Muscle of leg (tissue), 11 donors: ENCODE data around the gene RNU11. TPM values are rescaled to one million over a fixed set of nuclear protein-coding genes. Genes with fewer than 3 reads are reported as not detected.
"Not testable (repeated sequence)": the region's sequence is repeated elsewhere in the genome, so short reads cannot be mapped to it uniquely, and the experiment has no call there.

ENCODE experiments used
- DNase-seq: peaks from one replicate; pipeline ENCODE4 v3.0.0; 2013
- H3K27ac ChIP-seq: one replicate; pipeline ENCODE4 v1.5.1; 2013; ENCODE audit warnings: mild to moderate bottlenecking, low read length, control low read depth
- H3K27me3 ChIP-seq: one replicate; pipeline ENCODE4 v1.6.1; 2013; ENCODE audit warnings: low read length; ENCODE audit not compliant: control insufficient read depth, insufficient read depth
- H3K36me3 ChIP-seq: one replicate; pipeline ENCODE4 v1.6.1; 2013; ENCODE audit warnings: low read length; ENCODE audit not compliant: control insufficient read depth, insufficient read depth
- H3K4me1 ChIP-seq: one replicate; pipeline ENCODE4 v1.6.1; 2013; ENCODE audit warnings: low read length; ENCODE audit not compliant: control insufficient read depth, insufficient read depth
- H3K4me3 ChIP-seq: one replicate; pipeline ENCODE4 v1.5.1; 2013; ENCODE audit warnings: low read length, control low read depth
- H3K9me3 ChIP-seq: replicated peaks from 2 replicates; pipeline ENCODE4 v1.6.1; 2013; ENCODE audit warnings: low read depth, low read length; ENCODE audit not compliant: control insufficient read depth
- WGBS: methylation state at CpG from one replicate; pipeline ENCODE4 v1.1.5; 2013; ENCODE audit warnings: missing lambda C conversion rate; ENCODE audit not compliant: insufficient coverage; 5-methylcytosine and 5-hydroxymethylcytosine counted together
- polyA plus RNA-seq, 8 donors: library from polyadenylated mRNA; unstranded; fragments of 120-200 nt; gene quantifications; one replicate each; pipeline versions ENCODE4 v1.2.1 to v1.2.3, GENCODE V29; 2013; ENCODE audit warnings: inconsistent platforms in 1 of 8, low replicate concordance in 1 of 8; ENCODE audit not compliant: insufficient read length in 8 of 8, insufficient read depth in 1 of 8
- total RNA-seq: library from RNA; stranded (reverse); fragments of 120-200 nt; gene quantifications from one replicate; pipeline ENCODE4 v1.2.4, GENCODE V29; 2013

RNU11 gene
- total and polyA plus RNA-seq, 9 donors = not detected

DNA sequence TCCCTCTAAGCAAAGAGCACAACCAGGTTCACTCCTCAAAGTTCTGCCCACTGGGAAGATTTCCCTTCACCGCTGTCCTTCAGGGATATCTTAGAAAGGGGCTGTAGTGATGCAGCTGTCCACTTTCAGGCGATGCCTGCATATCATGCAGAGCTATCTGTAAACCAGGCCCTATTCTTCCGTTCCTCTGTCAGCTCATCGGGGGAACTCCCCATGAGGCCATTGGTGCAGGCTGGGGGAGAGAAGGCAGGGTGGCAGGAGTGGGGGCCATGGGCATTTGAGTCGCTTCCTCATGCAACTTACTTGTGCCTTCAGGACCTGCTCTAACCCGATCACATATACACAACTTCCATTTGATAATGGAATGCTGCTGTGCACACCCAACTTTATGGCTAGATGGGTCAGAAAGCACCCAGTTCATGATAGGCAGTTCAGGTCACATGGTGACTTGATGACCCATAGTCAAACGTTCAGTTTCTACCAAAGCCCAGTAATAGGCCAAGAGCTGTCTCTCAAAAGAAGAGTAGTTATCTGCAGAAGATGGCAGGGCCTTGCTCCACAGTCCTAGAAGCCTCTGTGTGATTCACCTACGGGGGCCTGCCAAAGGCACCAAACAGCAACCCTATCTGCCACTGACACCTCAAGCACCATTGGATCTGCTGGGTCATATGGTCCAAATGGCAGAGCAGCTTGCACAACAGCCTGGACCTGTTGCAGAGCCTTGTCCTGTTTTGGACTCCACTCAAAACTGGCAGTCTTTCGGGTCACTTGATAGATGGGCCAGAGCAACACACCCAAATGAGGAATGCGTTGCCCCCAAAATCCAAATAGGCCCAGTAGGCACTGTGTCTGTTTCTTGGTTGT is 7.3 kb downstream of the RNU11 start:
- not testable (repeated sequence) for H3K27me3 ChIP-seq, H3K27ac ChIP-seq, H3K4me1 ChIP-seq, H3K9me3 ChIP-seq, H3K4me3 ChIP-seq, DNase-seq, H3K36me3 ChIP-seq
- 80% methylated on average over 1 of the region's 10 CpGs for WGBS

DNA sequence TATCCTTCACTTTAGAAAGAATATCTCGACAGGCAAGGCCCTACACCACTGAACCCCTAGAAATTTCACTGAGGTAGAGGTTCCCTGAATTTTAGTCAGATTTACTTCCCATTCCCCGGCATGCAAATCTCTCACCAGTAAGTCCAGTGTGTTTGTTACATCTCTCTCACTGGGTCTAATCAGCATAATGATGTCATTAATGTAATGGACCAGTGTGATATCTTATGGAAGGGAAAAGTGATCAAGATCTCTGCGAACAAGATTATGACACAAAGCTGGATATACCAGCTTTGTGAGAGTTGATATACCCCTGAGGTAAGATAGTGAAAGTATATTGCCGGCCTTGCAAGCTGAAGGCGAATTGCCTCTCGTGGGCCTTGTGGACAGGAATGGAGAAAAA is 7.9 kb downstream of the RNU11 start:
- Histone ChIP-seq H3K4me1 (no peaks in the 10 kb centered on the region), H3K9me3 (no peaks in the 10 kb centered on the region), H3K4me3 (no peak overlapping the region), H3K36me3 (no peaks in the 10 kb centered on the region), H3K27me3 (no peaks in the 10 kb centered on the region), H3K27ac (no peak overlapping the region)
- no peak for DNase-seq
- 97% methylated on average over 4 of the region's 6 CpGs for WGBS

DNA sequence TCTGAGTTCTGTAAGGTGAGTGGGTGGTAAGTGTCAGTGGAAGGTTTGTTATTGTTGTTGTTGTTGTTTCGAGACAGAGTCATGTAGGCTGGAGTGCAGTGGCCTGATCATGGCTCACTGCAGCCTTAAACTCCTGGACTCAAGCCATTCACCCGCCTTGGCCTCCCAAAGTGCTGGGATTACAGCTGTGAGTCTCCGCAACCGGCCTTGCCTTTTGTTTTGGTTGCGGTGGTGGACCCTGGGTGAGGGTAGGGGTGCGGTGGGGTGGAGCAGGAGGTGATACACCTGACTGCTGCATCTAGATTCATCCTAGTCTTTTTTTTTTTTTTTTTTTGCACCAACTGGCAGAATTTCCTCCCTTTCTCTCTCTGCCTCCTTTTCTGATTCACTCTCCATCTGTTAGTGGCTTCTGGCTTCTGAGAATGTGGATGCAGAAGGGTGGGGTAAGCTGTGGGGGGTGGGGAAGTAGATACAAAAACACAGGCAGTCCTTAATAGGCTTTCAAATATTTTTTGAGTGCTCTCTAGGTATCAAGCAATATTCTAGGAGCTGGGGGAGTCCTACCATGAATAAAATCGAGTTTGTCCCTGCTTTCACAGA is 15.6 kb downstream of the RNU11 start:
- Histone ChIP-seq H3K27ac (no peak overlapping the region), H3K36me3 (no peaks in the 10 kb centered on the region), H3K4me1 (peaks cover 10% of the 10 kb centered on the region), H3K9me3 (no peaks in the 10 kb centered on the region), H3K27me3 (no peaks in the 10 kb centered on the region), H3K4me3 (no peak overlapping the region)
- 68% methylated on average over 2 of the region's 7 CpGs for WGBS
- no peak for DNase-seq

- Histone ChIP-seq H3K36me3 (no peaks in the 10 kb centered on the region), H3K4me3 (no peak overlapping the region), H3K4me1 (peaks cover 16% of the 10 kb centered on the region), H3K9me3 (no peaks in the 10 kb centered on the region), H3K27me3 (no peaks in the 10 kb centered on the region), H3K27ac (no peak overlapping the region)
- no peak for DNase-seq
- no CpG with 5 or more reads among the region's 12 CpGs for WGBS
Observed at GRCh38 chr1:28666806-28667205, 18.4 kb downstream of the RNU11 start.

- DNase-seq = peak; percentile 94
Observed at GRCh38 chr1:28668191-28668955, 20.0 kb downstream of the RNU11 start, which contains the start of gene GMEB1. Gene GMEB1, plus strand, starts transcription at chr1:28668784. Its CDS starts 14,829 bp downstream, at chr1:28683613.

GRCh38 chr1:28668956-28669723 is 20.7 kb downstream of the RNU11 start:
- Histone ChIP-seq H3K4me1 (peaks cover 16% of the 10 kb centered on the region), H3K27me3 (no peaks in the 10 kb centered on the region), H3K27ac (peak overlapping the region; percentile 99), H3K9me3 (no peaks in the 10 kb centered on the region), H3K36me3 (no peaks in the 10 kb centered on the region), H3K4me3 (peak overlapping the region; percentile 97)
- under 1% methylated on average over 63 of the region's 63 CpGs for WGBS
- DNase-seq = peak; percentile 78

More at GRCh38 chr1:28668191-28668955, 20.0 kb downstream of the RNU11 start, which contains the start of gene GMEB1:
- Histone ChIP-seq H3K4me1 (peaks cover 16% of the 10 kb centered on the region), H3K9me3 (no peaks in the 10 kb centered on the region), H3K27me3 (no peaks in the 10 kb centered on the region), H3K4me3 (peak within 1 kb of the TSS; percentile 97), H3K36me3 (no peaks in the 10 kb centered on the region), H3K27ac (peak within 1 kb of the TSS; percentile 99)
- WGBS = 1% methylated on average over 17 of the region's 57 CpGs

GRCh38 chr1:28671254-28671780 is 22.9 kb downstream of the RNU11 start:
- Histone ChIP-seq H3K4me3 (no peak overlapping the region), H3K36me3 (no peaks in the 10 kb centered on the region), H3K9me3 (no peaks in the 10 kb centered on the region), H3K4me1 (peaks cover 16% of the 10 kb centered on the region), H3K27me3 (no peaks in the 10 kb centered on the region), H3K27ac (no peak overlapping the region)
- DNase-seq = no peak
- 86% methylated on average over 14 of the region's 20 CpGs for WGBS

DNA sequence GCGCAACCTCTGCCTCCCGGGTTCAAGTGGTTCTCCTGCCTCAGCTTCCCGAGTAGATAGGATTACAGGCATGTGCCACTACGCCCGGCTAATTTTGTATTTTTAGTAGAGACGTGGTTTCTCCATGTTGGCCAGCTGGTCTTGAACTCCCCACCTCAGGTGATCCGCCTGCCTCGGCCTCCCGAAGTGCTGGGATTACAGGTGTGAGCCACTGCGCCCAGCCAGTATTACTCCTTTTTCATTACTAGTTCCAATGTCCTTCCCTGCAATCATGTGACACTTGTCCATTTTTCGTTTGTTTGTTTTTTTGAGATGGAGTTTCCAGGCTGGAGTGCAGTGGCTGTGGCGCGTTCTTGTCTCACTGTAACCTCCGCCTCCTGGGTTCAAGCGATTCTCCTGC is 24.6 kb downstream of the RNU11 start:
- H3K4me1 ChIP-seq = peaks cover 11% of the 10 kb centered on the region
- not testable (repeated sequence) for H3K4me3 ChIP-seq, DNase-seq, H3K36me3 ChIP-seq, H3K27me3 ChIP-seq, H3K9me3 ChIP-seq, H3K27ac ChIP-seq
- 95% methylated on average over 11 of the region's 15 CpGs for WGBS

GRCh38 chr1:28675924-28676257 is 27.5 kb downstream of the RNU11 start:
- H3K4me1 ChIP-seq = no peaks in the 10 kb centered on the region
- H3K4me3 ChIP-seq = no peak overlapping the region
- H3K36me3 ChIP-seq = no peaks in the 10 kb centered on the region
- no peaks in the 10 kb centered on the region for H3K27me3 ChIP-seq
- no peaks in the 10 kb centered on the region for H3K9me3 ChIP-seq
- H3K27ac ChIP-seq = peak overlapping the region; percentile 37
- DNase-seq = no peak
